ENCODE results near the gene PARD3. TPM values are rescaled to one million over a fixed set of nuclear protein-coding genes. Genes with fewer than 3 reads are reported as not detected.

The PARD3 gene
- total RNA-seq, 1 experiment from 2014 or later: 46.3 TPM

- no peak overlapping the region for H3K4me2 ChIP-seq (ENCODE audit: low read length)
- ChIA-PET CTCF (no interaction called here), POLR2A (no interaction called here), RAD21 (ENCODE audit: low non-redundant PET in 1 of 2, low total read pairs in 2 of 2, uncharacterized antibody in 2 of 2, unreplicated experiment in 2 of 2) (no interaction called here)
- no peaks in the 10 kb centered on the region for H4K20me1 ChIP-seq (ENCODE audit: insufficient read depth)
- no peak overlapping the region for H2AFZ ChIP-seq (ENCODE audit: low read depth, low read length, poor library complexity, severe bottlenecking)
- ATAC-seq: no peak
- no peaks in the 10 kb centered on the region for H3K27me3 ChIP-seq (ENCODE audit: insufficient read depth, low read length)
- no peaks in the 10 kb centered on the region for H3K9me2 ChIP-seq (ENCODE audit: insufficient read depth)
- H3K36me3 ChIP-seq (ENCODE audit: control insufficient read depth in 1 of 2, insufficient read depth in 2 of 2, low read length in 2 of 2): no peaks in the 10 kb centered on the region
- no peak overlapping the region for H3K4me3 ChIP-seq (replicated peaks in 1 of 2; ENCODE audit: low read depth in 1 of 2, low read length in 2 of 2)
- no peaks in the 10 kb centered on the region for H3K9me3 ChIP-seq (ENCODE audit: control insufficient read depth in 1 of 2, insufficient read depth in 1 of 2, low read depth in 1 of 2, low read length in 2 of 2)
- no peak for DNase-seq (ENCODE audit: low read depth, low spot score)
- no peaks in the 10 kb centered on the region for H3K4me1 ChIP-seq (ENCODE audit: control insufficient read depth in 1 of 2, insufficient read depth in 2 of 2, low read length in 2 of 2)
- no TSS peak for BruUV-seq (replicated peaks)
- intact Hi-C loops (cut with micrococcal nuclease): no loop called here
- H3K79me2 ChIP-seq (ENCODE audit: insufficient read depth, low read length): no peaks in the 10 kb centered on the region
- no peak for TF ChIP-seq ATF3 (IDR thresholded peaks at IDR 0.05)
- H3K27ac ChIP-seq (ENCODE audit: low read depth, low read length): no peak overlapping the region
- no peak overlapping the region for H3K9ac ChIP-seq (ENCODE audit: low read length)
These were observed 454.1 kb downstream of the PARD3 start for GRCh38 chr10:34360984-34361383.

GRCh38 chr10:34359435-34359813 is 455.7 kb downstream of the PARD3 start:
- BruUV-seq (replicated peaks): no TSS peak
- Histone ChIP-seq H3K4me1 (ENCODE audit: control insufficient read depth in 1 of 2, insufficient read depth in 2 of 2, low read length in 2 of 2) (no peaks in the 10 kb centered on the region), H3K27ac (ENCODE audit: low read depth, low read length) (no peak overlapping the region), H3K9ac (ENCODE audit: low read length) (no peak overlapping the region), H3K4me3 (replicated peaks in 1 of 2; ENCODE audit: low read depth in 1 of 2, low read length in 2 of 2) (no peak overlapping the region), H4K20me1 (ENCODE audit: insufficient read depth) (no peaks in the 10 kb centered on the region), H3K9me3 (ENCODE audit: control insufficient read depth in 1 of 2, insufficient read depth in 1 of 2, low read depth in 1 of 2, low read length in 2 of 2) (no peaks in the 10 kb centered on the region), H3K79me2 (ENCODE audit: insufficient read depth, low read length) (no peaks in the 10 kb centered on the region), H3K4me2 (ENCODE audit: low read length) (no peak overlapping the region), H3K9me2 (ENCODE audit: insufficient read depth) (no peaks in the 10 kb centered on the region), H3K36me3 (ENCODE audit: control insufficient read depth in 1 of 2, insufficient read depth in 2 of 2, low read length in 2 of 2) (no peaks in the 10 kb centered on the region), H3K27me3 (ENCODE audit: insufficient read depth, low read length) (no peaks in the 10 kb centered on the region), H2AFZ (ENCODE audit: low read depth, low read length, poor library complexity, severe bottlenecking) (no peak overlapping the region)
- CTCF ChIA-PET: no interaction called here
- DNase-seq (ENCODE audit: low read depth, low spot score): no peak
- TF ChIP-seq FOSL1 (IDR thresholded peaks at IDR 0.05; ENCODE audit: low read depth) (no peak), EGR1 (IDR thresholded peaks at IDR 0.05; ENCODE audit: low read depth) (no peak), SIN3A (IDR thresholded peaks at IDR 0.05; ENCODE audit: low read depth) (no peak), SP1 (IDR thresholded peaks at IDR 0.05; ENCODE audit: low read depth) (no peak), ZBTB33 (IDR thresholded peaks at IDR 0.05; ENCODE audit: extremely low read depth, insufficient replicate concordance, low read length) (no peak), CEBPB (IDR thresholded peaks at IDR 0.05; ENCODE audit: low read depth) (no peak), YY1 (IDR thresholded peaks at IDR 0.05; ENCODE audit: extremely low read depth, insufficient replicate concordance, low read depth, low read length) (no peak), SRF (IDR thresholded peaks at IDR 0.05; ENCODE audit: low read depth) (no peak), EZH2 (IDR thresholded peaks at IDR 0.05) (no peak), REST (IDR thresholded peaks at IDR 0.05; ENCODE audit: low read depth) (no peak), ATF3 (IDR thresholded peaks at IDR 0.05) (no peak), RAD21 (IDR thresholded peaks at IDR 0.05; ENCODE audit: low read depth) (no peak), ZNF274 (IDR thresholded peaks at IDR 0.05; ENCODE audit: low read depth, low read length) (no peak), EZH2phosphoT487 (IDR thresholded peaks at IDR 0.05; ENCODE audit: borderline replicate concordance) (no peak)
- intact Hi-C loops (cut with micrococcal nuclease): no loop called here
- no peak for ATAC-seq
- POLR2A ChIA-PET: no interaction called here
- RAD21 ChIA-PET (ENCODE audit: low non-redundant PET in 1 of 2, low total read pairs in 2 of 2, uncharacterized antibody in 2 of 2, unreplicated experiment in 2 of 2): no interaction called here

All from HCT116 (cell line).